Measurements from ENCODE around the gene MAP2. TPM values are rescaled to one million over a fixed set of nuclear protein-coding genes. Genes with fewer than 3 reads are reported as not detected.

The MAP2 gene
- total RNA-seq, 4 donors from 2014 or later: 18.9 to 36.4 (median 25.3) TPM

DNA sequence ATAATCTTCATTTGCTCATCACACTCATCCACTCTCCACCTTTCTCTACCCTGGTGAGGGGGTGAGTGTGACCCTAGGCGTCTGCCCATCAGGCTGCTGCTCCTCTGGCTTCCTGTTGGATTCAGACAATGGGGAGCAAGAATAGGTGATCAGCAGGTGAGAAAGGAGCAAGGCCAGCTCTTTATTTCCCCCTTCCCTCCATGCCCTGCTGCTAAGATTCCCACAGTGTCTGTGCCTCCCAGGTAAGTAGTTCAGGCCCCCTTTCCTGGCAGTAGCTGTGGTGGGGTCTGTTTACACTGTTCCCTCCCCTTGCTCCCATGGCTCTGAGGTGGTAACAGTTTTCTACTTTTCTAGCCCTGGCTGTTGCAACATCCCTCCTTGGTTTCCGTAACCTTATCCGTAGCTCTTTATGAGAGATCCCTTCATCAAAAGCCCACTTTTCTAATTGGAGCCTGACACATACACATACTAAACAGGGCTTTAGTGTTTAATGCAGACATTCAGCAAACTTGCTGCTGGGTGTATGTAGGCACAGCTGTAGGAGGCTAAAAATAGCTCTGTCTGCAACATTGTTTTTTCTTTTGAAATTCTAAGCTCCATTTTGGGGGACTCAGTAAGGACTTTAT is 27.5 kb downstream of the MAP2 start:
- no peak for DNase-seq (ENCODE audit: low spot score)
- ATAC-seq (ENCODE audit: low FRiP score): no peak
- TF ChIP-seq, protein P1, sequence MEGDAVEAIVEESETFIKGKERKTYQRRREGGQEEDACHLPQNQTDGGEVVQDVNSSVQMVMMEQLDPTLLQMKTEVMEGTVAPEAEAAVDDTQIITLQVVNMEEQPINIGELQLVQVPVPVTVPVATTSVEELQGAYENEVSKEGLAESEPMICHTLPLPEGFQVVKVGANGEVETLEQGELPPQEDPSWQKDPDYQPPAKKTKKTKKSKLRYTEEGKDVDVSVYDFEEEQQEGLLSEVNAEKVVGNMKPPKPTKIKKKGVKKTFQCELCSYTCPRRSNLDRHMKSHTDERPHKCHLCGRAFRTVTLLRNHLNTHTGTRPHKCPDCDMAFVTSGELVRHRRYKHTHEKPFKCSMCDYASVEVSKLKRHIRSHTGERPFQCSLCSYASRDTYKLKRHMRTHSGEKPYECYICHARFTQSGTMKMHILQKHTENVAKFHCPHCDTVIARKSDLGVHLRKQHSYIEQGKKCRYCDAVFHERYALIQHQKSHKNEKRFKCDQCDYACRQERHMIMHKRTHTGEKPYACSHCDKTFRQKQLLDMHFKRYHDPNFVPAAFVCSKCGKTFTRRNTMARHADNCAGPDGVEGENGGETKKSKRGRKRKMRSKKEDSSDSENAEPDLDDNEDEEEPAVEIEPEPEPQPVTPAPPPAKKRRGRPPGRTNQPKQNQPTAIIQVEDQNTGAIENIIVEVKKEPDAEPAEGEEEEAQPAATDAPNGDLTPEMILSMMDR (IDR thresholded peaks at IDR 0.05): no peak

DNA sequence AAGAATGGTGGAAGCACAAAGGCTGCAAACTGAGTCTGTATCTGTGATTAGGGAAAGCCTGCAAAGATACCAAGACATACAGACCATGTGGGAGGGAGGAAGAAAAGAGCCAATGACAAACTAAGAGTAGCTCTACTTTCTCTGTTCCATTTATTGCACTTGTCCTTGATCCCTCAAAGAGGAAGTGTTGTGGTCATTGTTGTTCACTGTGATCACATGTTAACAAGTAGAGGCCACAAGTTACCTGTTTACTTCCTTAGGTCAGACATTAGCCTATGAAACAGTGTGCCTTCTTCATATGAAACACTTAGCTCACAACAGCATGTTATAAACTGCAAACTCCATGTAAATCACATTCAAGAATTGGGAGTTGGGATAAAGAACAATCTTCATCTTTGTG is 32.6 kb downstream of the MAP2 start:
- no peak for ATAC-seq (ENCODE audit: low FRiP score)
- TF ChIP-seq, protein P1 (IDR thresholded peaks at IDR 0.05): no peak
- DNase-seq (ENCODE audit: low spot score): no peak

DNA sequence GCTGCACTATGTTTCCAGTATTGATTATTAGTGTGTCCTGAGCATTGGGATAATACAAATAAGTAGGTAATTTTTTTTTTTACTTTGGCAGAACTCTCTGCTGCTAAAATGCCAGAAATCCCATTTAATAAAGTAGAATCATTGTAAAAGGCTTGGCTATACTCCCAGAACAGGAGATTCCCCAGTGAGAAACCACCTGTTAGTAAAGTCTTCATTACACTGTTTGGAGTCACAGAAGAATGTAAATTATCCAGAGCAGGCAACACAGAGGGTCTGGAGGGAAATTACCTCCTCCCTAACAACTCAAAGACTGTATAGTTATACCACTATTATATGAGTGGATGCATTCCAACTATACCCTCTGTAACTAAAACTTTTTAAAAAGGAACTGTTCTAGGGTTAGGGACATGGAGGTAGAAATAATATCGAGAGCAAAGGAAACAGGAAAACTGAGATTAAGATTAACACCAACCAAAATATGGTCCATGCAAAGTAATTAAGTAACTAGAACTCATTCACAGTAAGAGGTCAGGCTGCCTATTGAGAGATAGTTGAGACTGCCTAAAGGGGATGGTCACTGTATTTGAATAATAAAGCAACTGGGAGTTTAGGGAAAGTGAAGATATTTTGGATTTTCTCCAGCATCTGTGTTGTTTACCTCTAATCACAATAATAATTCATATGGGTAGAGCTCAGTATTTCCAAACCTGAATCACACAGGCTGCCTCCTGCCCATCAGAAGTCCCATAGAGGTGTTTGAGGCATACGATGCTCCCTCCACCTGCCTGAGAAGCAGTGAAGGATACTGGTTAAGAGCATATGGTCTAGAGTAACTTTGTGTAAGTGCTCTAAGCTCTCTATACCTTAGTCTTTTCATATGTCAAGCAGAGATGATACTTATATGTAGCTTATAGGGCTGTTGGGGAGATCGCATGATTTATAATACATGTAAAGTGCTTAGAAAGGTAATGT is 34.4 kb downstream of the MAP2 start:
- TF ChIP-seq, protein P1 (IDR thresholded peaks at IDR 0.05): no peak
- no peak for ATAC-seq (ENCODE audit: low FRiP score)
- no peak for DNase-seq (ENCODE audit: low spot score)

DNA sequence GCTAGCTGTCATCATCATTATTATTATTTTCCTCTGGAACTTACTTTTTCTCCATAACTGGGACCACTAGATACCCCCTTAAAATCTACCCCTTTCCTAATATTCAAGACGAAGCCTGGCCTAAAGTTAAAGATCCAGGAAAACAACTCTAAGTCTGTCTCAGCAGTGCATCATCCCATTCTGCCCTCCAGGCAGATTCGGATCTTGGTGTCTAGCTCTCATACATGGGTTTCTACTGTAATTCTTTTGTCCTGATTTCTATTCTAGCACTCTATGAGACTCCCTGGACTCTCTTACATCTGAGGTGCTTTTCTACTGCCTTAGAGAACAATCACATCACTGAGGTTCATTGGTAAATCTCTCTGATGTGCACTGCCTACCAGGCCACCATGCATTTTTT is 35.5 kb downstream of the MAP2 start:
- TF ChIP-seq, protein P1 (IDR thresholded peaks at IDR 0.05): no peak
- no peak for ATAC-seq (ENCODE audit: low FRiP score)
- no peak for DNase-seq (ENCODE audit: low spot score)

DNA sequence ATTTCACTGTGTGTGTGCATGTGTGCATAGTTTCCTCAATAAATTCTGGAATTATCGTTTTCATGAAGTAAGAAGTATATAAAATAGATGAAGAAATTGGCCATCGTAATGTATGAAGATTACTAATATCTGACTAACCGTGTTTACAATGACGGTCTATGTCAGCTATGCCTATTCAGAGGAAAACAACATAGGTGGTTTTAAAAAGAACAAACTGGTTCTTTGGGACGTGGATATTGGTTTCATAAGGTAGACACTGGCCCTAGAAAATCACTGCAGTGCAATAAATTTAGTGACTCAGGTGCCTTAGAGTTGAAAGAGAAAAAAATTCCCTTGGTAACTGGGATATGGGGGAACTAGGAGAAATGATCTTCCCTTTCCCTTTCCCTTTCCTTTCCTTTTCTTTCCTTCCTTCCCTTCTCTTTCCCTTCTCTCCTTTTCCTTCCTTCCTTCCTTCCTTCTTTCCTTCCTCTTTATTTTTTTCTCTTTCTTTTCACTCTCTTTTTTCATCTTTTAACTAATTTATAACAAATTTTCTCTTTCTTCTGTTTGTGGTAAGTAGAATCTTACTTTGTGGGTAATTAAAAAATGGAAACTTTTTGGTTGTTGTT is 36.4 kb downstream of the MAP2 start:
- no peak for DNase-seq (ENCODE audit: low spot score)

DNA sequence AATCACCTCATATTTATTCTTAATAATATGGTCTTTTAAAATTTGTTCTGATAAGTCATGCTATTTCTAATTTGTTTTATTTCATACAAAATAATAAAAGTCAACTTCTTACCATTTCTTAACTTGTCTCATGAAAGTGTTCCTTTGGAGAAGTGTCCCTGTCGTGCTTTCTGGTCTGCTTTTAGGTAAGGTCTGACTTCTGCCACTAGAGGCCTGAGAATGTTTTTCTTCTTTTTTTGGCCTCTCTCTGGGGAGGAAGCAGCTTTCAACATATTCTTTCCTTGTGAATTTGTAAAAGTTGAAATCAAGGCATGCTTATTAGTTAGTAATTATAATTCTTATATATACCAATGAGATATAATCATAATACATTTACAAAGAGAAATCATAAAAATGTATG is 39.4 kb downstream of the MAP2 start:
- no peak for DNase-seq (ENCODE audit: low spot score)
- no peak for ATAC-seq (ENCODE audit: low FRiP score)

More for the DNA sequence above, 36.4 kb downstream of the MAP2 start:
- no peak for ATAC-seq (ENCODE audit: low FRiP score)
- TF ChIP-seq, protein P1 (IDR thresholded peaks at IDR 0.05): no peak

More for the DNA sequence above, 39.4 kb downstream of the MAP2 start:
- TF ChIP-seq, protein P1 (IDR thresholded peaks at IDR 0.05): no peak
